ENCODE results near the gene PSMB7.

PSMB7 gene

DNA sequence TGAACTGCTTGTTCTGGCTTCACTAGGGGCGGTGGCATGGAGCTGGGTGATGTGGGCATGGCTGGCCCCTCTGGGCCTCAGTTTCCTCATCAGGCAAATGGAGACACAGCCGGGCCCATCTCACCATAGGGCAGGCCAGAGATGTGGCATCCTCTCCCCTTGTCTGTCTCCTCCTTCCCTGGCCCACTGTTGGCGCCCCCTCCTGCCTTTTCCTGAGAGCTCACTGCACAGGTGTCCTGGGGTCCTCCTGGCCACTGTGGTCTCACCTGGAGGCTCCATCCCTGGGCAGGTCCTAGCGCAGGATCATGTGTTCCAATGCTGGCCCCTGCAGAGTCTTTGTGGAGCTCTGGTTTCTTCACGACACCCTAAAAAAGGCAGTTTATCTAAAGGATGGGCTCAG is 104.0 kb downstream of the PSMB7 start:
- no peak for TF ChIP-seq ZFX (IDR thresholded peaks at IDR 0.05; ENCODE audit: borderline replicate concordance)
- TF ChIP-seq, protein P1, sequence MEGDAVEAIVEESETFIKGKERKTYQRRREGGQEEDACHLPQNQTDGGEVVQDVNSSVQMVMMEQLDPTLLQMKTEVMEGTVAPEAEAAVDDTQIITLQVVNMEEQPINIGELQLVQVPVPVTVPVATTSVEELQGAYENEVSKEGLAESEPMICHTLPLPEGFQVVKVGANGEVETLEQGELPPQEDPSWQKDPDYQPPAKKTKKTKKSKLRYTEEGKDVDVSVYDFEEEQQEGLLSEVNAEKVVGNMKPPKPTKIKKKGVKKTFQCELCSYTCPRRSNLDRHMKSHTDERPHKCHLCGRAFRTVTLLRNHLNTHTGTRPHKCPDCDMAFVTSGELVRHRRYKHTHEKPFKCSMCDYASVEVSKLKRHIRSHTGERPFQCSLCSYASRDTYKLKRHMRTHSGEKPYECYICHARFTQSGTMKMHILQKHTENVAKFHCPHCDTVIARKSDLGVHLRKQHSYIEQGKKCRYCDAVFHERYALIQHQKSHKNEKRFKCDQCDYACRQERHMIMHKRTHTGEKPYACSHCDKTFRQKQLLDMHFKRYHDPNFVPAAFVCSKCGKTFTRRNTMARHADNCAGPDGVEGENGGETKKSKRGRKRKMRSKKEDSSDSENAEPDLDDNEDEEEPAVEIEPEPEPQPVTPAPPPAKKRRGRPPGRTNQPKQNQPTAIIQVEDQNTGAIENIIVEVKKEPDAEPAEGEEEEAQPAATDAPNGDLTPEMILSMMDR (IDR thresholded peaks at IDR 0.05) = no peak
- no peak overlapping the region for H3K27ac ChIP-seq

DNA sequence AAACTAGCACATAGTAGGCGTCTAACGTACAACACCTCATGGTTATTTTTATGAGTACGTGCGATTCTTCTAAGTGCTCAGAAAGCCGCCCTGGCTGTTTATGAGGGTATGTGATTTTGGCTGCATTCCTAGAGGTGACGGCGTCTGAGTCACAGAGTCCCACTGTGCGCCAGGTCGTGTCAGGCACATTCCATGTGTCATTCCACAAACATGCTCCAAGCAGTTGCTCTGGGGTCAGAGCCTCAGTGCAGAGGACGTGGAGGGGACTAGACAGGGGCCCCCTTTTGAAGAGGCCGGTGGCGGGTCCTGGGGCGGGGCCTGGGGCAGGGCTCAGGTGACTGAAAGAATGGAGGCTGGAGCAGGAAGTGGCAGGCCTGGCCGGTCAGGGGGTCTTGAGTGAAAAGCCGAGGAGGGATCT is 105.6 kb downstream of the PSMB7 start:
- no peak overlapping the region for H3K27ac ChIP-seq
- no peak for TF ChIP-seq ZFX (IDR thresholded peaks at IDR 0.05; ENCODE audit: borderline replicate concordance)
- TF ChIP-seq, protein P1 (IDR thresholded peaks at IDR 0.05) = no peak

DNA sequence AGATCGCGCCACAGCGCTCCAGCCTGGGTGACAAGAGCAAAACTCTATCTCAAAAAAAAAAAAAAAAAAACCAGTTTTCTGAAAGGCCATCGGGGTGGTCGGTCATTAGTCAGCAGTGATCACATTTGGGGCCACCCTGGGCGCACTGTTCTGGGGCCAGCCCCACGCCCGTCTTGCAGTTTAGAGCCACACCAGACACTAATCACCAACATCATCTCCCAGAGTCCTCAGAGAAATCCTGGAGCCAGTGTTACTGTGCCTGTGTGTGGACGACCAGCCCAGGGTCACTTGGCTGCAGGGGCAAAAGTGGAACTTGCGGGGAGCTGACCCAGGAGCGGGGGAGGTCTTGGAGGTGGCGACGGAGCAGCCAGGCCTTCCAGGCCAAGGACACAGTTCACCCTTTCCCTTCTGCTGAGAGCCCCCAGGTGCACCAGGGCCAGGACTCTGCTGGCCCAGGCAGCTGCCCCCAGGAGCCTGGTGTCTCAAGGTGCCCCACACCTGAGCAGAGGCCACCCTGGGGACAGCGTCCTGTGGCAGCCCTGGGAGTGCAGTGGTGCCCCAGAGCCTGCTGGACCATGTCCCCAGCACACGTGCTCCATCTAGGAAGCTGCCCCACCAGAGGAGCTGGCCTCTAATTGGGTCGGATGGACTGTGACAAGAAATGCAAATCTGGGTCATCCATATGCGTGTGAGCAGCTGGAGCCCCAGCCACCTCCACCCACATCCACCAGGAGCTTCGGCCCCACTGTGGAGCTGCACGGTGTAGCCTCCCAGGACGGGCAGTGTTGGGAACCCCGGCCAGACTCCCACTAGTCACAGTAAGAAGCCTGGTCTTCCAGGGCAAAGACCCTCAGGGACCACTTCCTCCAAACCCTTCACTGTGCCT is 106.4 kb downstream of the PSMB7 start:
- no peak for TF ChIP-seq ZFX (IDR thresholded peaks at IDR 0.05; ENCODE audit: borderline replicate concordance)
- TF ChIP-seq, protein P1 (IDR thresholded peaks at IDR 0.05) = no peak
- no peak overlapping the region for H3K27ac ChIP-seq

DNA sequence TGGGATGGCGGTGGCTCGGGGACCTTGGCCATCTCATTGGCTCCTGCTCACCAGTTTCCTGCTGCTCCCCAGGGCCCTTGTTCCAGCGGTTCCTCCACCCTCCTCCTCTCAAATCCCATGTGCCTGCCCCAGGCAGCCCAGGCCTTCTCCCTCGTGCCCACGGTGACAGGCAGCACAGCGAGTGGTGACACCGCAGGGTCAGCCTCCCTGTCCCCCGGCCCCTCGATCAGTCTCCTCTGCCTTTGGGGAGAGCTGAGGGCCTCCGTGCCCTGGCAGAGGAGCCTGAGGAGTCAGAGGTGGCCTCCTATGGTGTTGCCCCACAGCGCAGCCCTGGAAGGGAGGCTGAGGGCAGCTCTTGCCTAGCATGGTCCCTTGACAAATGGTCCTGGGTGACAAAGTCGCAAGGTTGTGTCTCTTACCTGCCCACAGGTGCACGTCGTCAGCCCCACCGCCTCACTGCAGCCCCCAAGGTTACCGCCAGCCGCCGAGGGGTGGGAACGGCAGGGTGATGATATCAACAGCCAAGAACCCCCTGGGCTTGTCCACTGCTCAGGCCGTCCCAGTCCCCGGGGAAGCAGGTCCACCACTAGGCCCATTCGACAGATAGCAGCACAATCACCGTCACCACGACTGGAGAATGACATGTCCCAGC is 107.7 kb downstream of the PSMB7 start:
- no peak overlapping the region for H3K27ac ChIP-seq
- TF ChIP-seq, protein P1 (IDR thresholded peaks at IDR 0.05) = no peak
- TF ChIP-seq ZFX (IDR thresholded peaks at IDR 0.05; ENCODE audit: borderline replicate concordance) = no peak

DNA sequence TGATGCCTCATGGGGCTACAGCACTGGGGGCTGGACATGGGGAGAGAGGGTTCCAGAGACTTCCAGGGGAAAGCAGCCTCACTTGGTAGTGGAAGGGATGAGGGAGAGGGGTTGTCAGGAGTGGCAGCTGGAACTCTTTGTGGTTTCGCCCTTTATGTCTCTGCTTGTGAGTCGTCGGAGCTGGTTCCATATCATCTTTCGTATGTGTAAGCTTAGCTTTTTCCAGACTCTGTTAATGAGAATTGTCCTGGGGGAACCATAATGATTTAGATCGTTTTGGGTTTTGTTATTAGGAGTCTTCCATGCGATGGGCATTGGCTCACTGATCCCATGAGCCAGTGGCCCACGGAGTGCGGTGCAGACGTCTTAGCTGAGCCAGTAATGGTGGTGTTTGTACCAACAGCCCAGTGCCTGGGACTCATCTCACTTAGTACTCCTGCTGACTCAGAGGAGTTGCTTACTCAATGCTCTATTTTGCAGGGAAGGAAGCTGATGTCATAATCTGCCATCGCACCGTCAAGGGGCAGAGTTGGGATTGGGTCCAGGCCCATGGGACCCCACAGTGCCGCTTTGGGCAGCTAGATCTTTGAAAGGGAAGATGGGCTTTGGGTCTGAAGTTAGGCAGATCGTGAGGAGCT is 109.0 kb downstream of the PSMB7 start:
- no peak for TF ChIP-seq ZFX (IDR thresholded peaks at IDR 0.05; ENCODE audit: borderline replicate concordance)
- TF ChIP-seq, protein P1 (IDR thresholded peaks at IDR 0.05) = no peak
- no peak overlapping the region for H3K27ac ChIP-seq

DNA sequence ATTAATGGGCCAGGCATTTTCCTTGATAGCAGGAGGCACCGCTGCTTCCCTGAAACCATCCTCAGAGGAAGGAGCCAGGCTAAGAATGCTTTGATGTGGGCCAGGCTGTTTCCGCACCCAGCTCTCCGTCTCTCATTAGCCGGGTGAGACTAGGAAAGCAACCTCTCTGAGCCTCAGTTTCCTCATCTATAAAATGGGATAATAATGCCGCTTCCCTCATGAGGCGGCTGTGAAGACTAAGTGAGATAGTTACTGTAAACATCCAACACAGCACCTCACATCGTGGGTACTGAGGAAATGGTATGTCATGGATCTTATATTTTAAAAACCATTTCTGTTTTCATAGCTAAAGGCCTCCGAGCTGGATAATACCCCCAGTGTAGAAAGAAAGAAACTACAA is 111.0 kb downstream of the PSMB7 start:
- no peak for TF ChIP-seq ZFX (IDR thresholded peaks at IDR 0.05; ENCODE audit: borderline replicate concordance)
- TF ChIP-seq, protein P1 (IDR thresholded peaks at IDR 0.05) = no peak
- no peak overlapping the region for H3K27ac ChIP-seq
